Ovary (tissue), 9 donors: Measurements from ENCODE around the gene RHBDL1. TPM values are rescaled to one million over a fixed set of nuclear protein-coding genes. Genes with fewer than 3 reads are reported as not detected.
A peak's percentile ranks its signal among the peaks of the same experiment; 100 is the strongest.

Experiments
- DNase-seq, 5 donors: peaks; one replicate each; pipeline ENCODE4 v3.0.0-alpha.2; 2019 to 2020
- H3K27ac ChIP-seq, 2 donors: fragments of 200-600 bp; one replicate each; pipeline versions ENCODE4 v1.5.1 to v1.8.0; 2019 to 2022
- H3K27me3 ChIP-seq: fragments of 200-600 bp; one replicate; pipeline ENCODE4 v1.8.0; 2022
- H3K36me3 ChIP-seq: fragments of 200-600 bp; sonication (generic); one replicate; pipeline ENCODE4 v1.5.1; 2019
- H3K4me1 ChIP-seq: one replicate; pipeline ENCODE4 v1.8.1; 2013; ENCODE audit warnings: mild to moderate bottlenecking, moderate library complexity; ENCODE audit not compliant: insufficient read depth
- H3K4me3 ChIP-seq: fragments of 200-600 bp; sonication (generic); one replicate; pipeline ENCODE4 v1.5.1; 2017
- H3K9me3 ChIP-seq, 2 donors: fragments of 200-600 bp in 1 of 2; sonication (generic) in 1 of 2; one replicate each; pipeline versions ENCODE4 v1.5.1 to v1.8.1; 2013 to 2019; ENCODE audit warnings: mild to moderate bottlenecking in 1 of 2, moderate library complexity in 1 of 2
- CTCF ChIP-seq, 3 donors: fragments of 450-650 bp in 2 of 3; fragments of 200-600 bp in 1 of 3; IDR thresholded peaks; one replicate each; pipeline versions ENCODE4 v1.5.1 to v1.8.0; 2016 to 2022; ENCODE audit warnings: antibody characterized with exemption in 3 of 3, mild to moderate bottlenecking in 1 of 3
- EP300 ChIP-seq: sonication (generic); formaldehyde crosslinking; IDR thresholded peaks from one replicate; pipeline ENCODE4 v1.6.1; 2017; ENCODE audit warnings: antibody characterized with exemption
- POLR2A ChIP-seq: fragments of 450-650 bp; IDR thresholded peaks from one replicate; pipeline ENCODE4 v1.6.1; 2017; ENCODE audit warnings: antibody characterized with exemption, mild to moderate bottlenecking, moderate library complexity
- WGBS, 3 donors: extraction: QIAGEN DNeasy Blood & Tissue Kit in 1 of 3; methylation state at CpG; one replicate each; pipeline versions ENCODE4 v1.1.5 to v1.1.7; 2013 to 2017; 5-methylcytosine and 5-hydroxymethylcytosine counted together
- intact Hi-C, 4 donors: fragments of 100-400 bp; cut with DNase I; formaldehyde crosslinking; loops; one replicate each; pipeline versions ENCODE4 v1.11.0 to v1.15.1; 2022 to 2023
- polyA plus RNA-seq, 2 donors: library from polyadenylated mRNA; stranded (reverse); fragments of 200-250 nt in 1 of 2; fragments of 350-450 nt in 1 of 2; fragmentation: Illumina TruSeq in 1 of 2; extraction: RNeasy Lipid Tissue Mini Kit (QIAGEN cat#74804) in 1 of 2; gene quantifications; one replicate each; pipeline ENCODE4 v1.2.3, GENCODE V29; 2013 to 2014
- total RNA-seq, 7 donors: library from RNA; depleted of rRNA in 2 of 7; stranded (reverse); fragments of >200 nt in 2 of 7; fragmentation: NEBNext Ultra II Directional in 3 of 7; extraction: Animal tissue kit (Norgen Biotek cat#: 25700) in 3 of 7; gene quantifications; one replicate each; pipeline versions ENCODE4 v1.1.0 to v1.2.4, GENCODE V29; 2016 to 2023
- donor health status: DM: no; HTN: no; CAD: no; lungs with moderate emphysema.
- donor health status: DM: no; HTN: no; CAD: no.
- donor health status: Bipolar disorder and iron deficiency.
- donor health status: DM: yes; HTN: yes; CAD: no.
- donor health status: DM: no; HTN: no; CAD: no.
- donor health status: DM: yes; HTN: yes; CAD: no.

RHBDL1 gene
- total and polyA plus RNA-seq, 9 donors: 0.50 to 4.3 (median 1.4) TPM; not detected in 1

- 94 to 96% (median 95%) methylated on average over 47 to 74 of the region's 74 CpGs for WGBS, 3 donors
- intact Hi-C loops: loop anchor here in 1 of 4 donors (10.0 kb wide), 1 partner anchor 1331 kb away; the partner anchor contains the start of genes RNF151 and RPS2
- DNase-seq: peak; percentile 23 to 51 (median 44)
- no peak overlapping the region for H3K27ac ChIP-seq
- no peak overlapping the region for H3K4me3 ChIP-seq
- H3K9me3 ChIP-seq: no peaks in the 10 kb centered on the region
- no peak for TF ChIP-seq EP300
- TF ChIP-seq POLR2A: no peak
- TF ChIP-seq CTCF (IDR thresholded peaks at IDR 0.05): no peak
- H3K4me1 ChIP-seq: peaks cover 24% of the 10 kb centered on the region
- H3K27me3 ChIP-seq: no peaks in the 10 kb centered on the region
- H3K36me3 ChIP-seq: no peaks in the 10 kb centered on the region
Observed at GRCh38 chr16:633336-634050, 42.0 kb upstream of the RHBDL1 start.

- intact Hi-C loops: loop anchor here in 1 of 4 donors (10.0 kb wide), 1 partner anchor 1331 kb away; the partner anchor contains the start of genes RNF151 and RPS2
- DNase-seq: peak in 4 of 5 donors; percentile 17 to 44 (median 40)
- Histone ChIP-seq H3K9me3 (no peaks in the 10 kb centered on the region), H3K27me3 (no peaks in the 10 kb centered on the region), H3K4me3 (no peak overlapping the region), H3K4me1 (peaks cover 24% of the 10 kb centered on the region), H3K27ac (no peak overlapping the region), H3K36me3 (no peaks in the 10 kb centered on the region)
- no peak for TF ChIP-seq POLR2A
- TF ChIP-seq CTCF (IDR thresholded peaks at IDR 0.05): no peak
- no peak for TF ChIP-seq EP300
- 78 to 87% (median 86%) methylated on average over 19 to 22 of the region's 22 CpGs for WGBS, 3 donors
Observed at GRCh38 chr16:634051-634670, 41.3 kb upstream of the RHBDL1 start.

- WGBS, 3 donors: 75 to 82% (median 79%) methylated on average over 7 of the region's 7 CpGs
- peak in 3 of 5 donors; percentile 27 to 54 (median 47) for DNase-seq
- H3K36me3 ChIP-seq: no peaks in the 10 kb centered on the region
- intact Hi-C loops: loop anchor here in 1 of 4 donors (5.0 to 10.0 kb wide), 2 partner anchors 43 to 1330 kb away; partner anchors contain the start of genes RAB40C, RNF151 and RPS2
- H3K27ac ChIP-seq: no peak overlapping the region
- TF ChIP-seq POLR2A: no peak
- TF ChIP-seq CTCF (IDR thresholded peaks at IDR 0.05): no peak
- TF ChIP-seq EP300: no peak
- H3K9me3 ChIP-seq: no peaks in the 10 kb centered on the region
- no peaks in the 10 kb centered on the region for H3K27me3 ChIP-seq
- H3K4me3 ChIP-seq: peak overlapping the region; percentile 88
- H3K4me1 ChIP-seq: peaks cover 21% of the 10 kb centered on the region
Observed at GRCh38 chr16:634996-635395, 40.5 kb upstream of the RHBDL1 start.

GRCh38 chr16:635573-636205 is 39.8 kb upstream of the RHBDL1 start:
- Histone ChIP-seq H3K4me3 (peak overlapping the region; percentile 88), H3K4me1 (peaks cover 14% of the 10 kb centered on the region), H3K27me3 (no peaks in the 10 kb centered on the region), H3K36me3 (no peaks in the 10 kb centered on the region), H3K9me3 (no peaks in the 10 kb centered on the region), H3K27ac (peak overlapping the region in 1 of 2 donors; percentile 96)
- WGBS, 3 donors: 2 to 5% (median 2%) methylated on average over 28 to 55 of the region's 55 CpGs
- intact Hi-C loops: loop anchor here in 1 of 4 donors (5.0 to 10.0 kb wide), 2 partner anchors 43 to 1329 kb away; partner anchors contain the start of genes RAB40C, RNF151 and RPS2
- TF ChIP-seq CTCF (IDR thresholded peaks at IDR 0.05): no peak
- no peak for TF ChIP-seq POLR2A
- no peak for TF ChIP-seq EP300
- peak in 2 of 5 donors; percentile 34 to 64 for DNase-seq
